SU-DHL-6 (cell line): ENCODE results near the gene TMCO1.
A peak's percentile ranks its signal among the peaks of the same experiment; 100 is the strongest.

ENCODE experiments used
- H2AFZ ChIP-seq: fragments of 200-600 bp; sonication (generic); 2 replicates; pipeline ENCODE4 v1.6.1; 2014; ENCODE audit warnings: low read depth, mild to moderate bottlenecking, moderate library complexity, mixed read lengths, antibody characterized with exemption, low read length; ENCODE audit not compliant: severe bottlenecking
- H3F3A ChIP-seq: fragments of 200-600 bp; shearing (Covaris generic); 2 replicates; pipeline ENCODE4 v1.6.0; 2016; ENCODE audit warnings: antibody characterized with exemption, mild to moderate bottlenecking; ENCODE audit not compliant: insufficient read depth
- H3K27ac ChIP-seq: fragments of 200-600 bp; sonication (generic); 2 replicates; pipeline ENCODE4 v1.5.1; 2016; ENCODE audit warnings: low read depth, mild to moderate bottlenecking, low read length, moderate library complexity, mixed read lengths
- H3K27me3 ChIP-seq: fragments of 200-600 bp; sonication (generic), shearing (Covaris generic); 2 replicates; pipeline ENCODE4 v1.6.0; 2014; ENCODE audit warnings: mild to moderate bottlenecking, low read length
- H3K36me3 ChIP-seq: fragments of 200-600 bp; sonication (generic); 2 replicates; pipeline ENCODE4 v1.6.1; 2014; ENCODE audit warnings: mild to moderate bottlenecking, low read length, mixed read lengths
- H3K4me2 ChIP-seq: fragments of 300-600, 200-600 bp; shearing (Covaris generic), sonication (generic); 2 replicates; pipeline ENCODE4 v1.6.0; 2014; ENCODE audit warnings: low read length, low read depth, mild to moderate bottlenecking; ENCODE audit not compliant: poor library complexity, severe bottlenecking
- H3K4me3 ChIP-seq: fragments of 200-600 bp; sonication (generic); 2 replicates; pipeline ENCODE4 v1.5.1; 2014; ENCODE audit warnings: antibody characterized with exemption, low read length, mild to moderate bottlenecking, mixed read lengths; ENCODE audit not compliant: insufficient read depth, poor library complexity, severe bottlenecking
- H3K79me2 ChIP-seq: fragments of 200-600 bp; sonication (generic); 2 replicates; pipeline ENCODE4 v1.6.1; 2014; ENCODE audit warnings: mild to moderate bottlenecking, low read length, moderate library complexity; ENCODE audit not compliant: insufficient read depth
- H3K9ac ChIP-seq: fragments of 200-600 bp; sonication (generic); 2 replicates; pipeline ENCODE4 v1.7.0; 2014; ENCODE audit warnings: mild to moderate bottlenecking, low read length
- H3K9me2 ChIP-seq: fragments of 200-600 bp; sonication (generic); replicated peaks from 2 replicates; pipeline ENCODE4 v1.6.1; 2014; ENCODE audit warnings: low read length; ENCODE audit not compliant: insufficient read depth
- H3K9me3 ChIP-seq: fragments of 200-600 bp; sonication (generic); 2 replicates; pipeline ENCODE4 v1.6.1; 2014; ENCODE audit warnings: low read length, mixed read lengths; ENCODE audit not compliant: insufficient read depth
- H4K20me1 ChIP-seq: fragments of 200-600 bp; sonication (generic); 2 replicates; pipeline ENCODE4 v1.6.1; 2014; ENCODE audit warnings: low read depth, mild to moderate bottlenecking, antibody characterized with exemption, low read length, moderate library complexity, mixed read lengths
- EZH2phosphoT487 ChIP-seq: fragments of 200-600 bp; sonication (generic), shearing (Covaris generic); conservative IDR thresholded peaks from 2 replicates; pipeline ENCODE4 v1.6.1; 2018; ENCODE audit warnings: mild to moderate bottlenecking, antibody characterized with exemption, low read length, moderate library complexity, mixed read lengths
- TF ChIP-seq, protein P1 (sequence below): fragments of 200-600 bp; sonication (generic); IDR thresholded peaks from one replicate; pipeline ENCODE4 v1.5.1; 2017; ENCODE audit warnings: antibody characterized with exemption, mild to moderate bottlenecking, low read length, moderate library complexity; ENCODE audit not compliant: insufficient read depth, poor library complexity, severe bottlenecking

TMCO1 gene

DNA sequence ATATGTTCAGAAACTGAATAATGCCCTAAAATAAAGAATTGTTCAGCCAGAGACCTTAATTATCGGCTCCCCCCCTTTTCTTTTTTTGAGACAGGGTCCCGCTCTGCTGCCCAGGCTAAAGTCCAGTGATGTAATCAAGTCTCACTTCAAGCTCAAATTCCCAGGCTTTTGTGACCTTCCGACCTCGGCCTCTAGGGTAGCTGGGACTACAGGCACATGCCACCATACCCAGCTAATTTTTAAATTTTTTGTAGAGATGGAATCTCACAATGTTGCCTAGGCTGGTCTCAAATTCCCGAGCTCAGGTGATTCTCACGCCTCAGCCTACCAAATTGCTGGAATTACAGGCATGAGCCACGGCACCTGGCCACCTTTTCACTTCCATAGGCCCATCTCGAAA, 26.5 kb downstream of the TMCO1 start:
- no peaks in the 10 kb centered on the region for H3K27me3 ChIP-seq
- H3K79me2 ChIP-seq: peaks cover 10% of the 10 kb centered on the region
- no peak overlapping the region for H3K4me2 ChIP-seq
- peaks cover 6% of the 10 kb centered on the region for H3F3A ChIP-seq
- H2AFZ ChIP-seq: no peak overlapping the region
- H3K4me3 ChIP-seq: no peak overlapping the region
- H3K9ac ChIP-seq: no peak overlapping the region
- H3K36me3 ChIP-seq: peaks cover 19% of the 10 kb centered on the region; the same call in 1 of the 2 replicates
- no peak overlapping the region for H3K27ac ChIP-seq
- H3K9me3 ChIP-seq: no peaks in the 10 kb centered on the region
- no peaks in the 10 kb centered on the region for H3K9me2 ChIP-seq
- H4K20me1 ChIP-seq: peaks cover 6% of the 10 kb centered on the region; the same call in 1 of the 2 replicates
- TF ChIP-seq, protein P1, sequence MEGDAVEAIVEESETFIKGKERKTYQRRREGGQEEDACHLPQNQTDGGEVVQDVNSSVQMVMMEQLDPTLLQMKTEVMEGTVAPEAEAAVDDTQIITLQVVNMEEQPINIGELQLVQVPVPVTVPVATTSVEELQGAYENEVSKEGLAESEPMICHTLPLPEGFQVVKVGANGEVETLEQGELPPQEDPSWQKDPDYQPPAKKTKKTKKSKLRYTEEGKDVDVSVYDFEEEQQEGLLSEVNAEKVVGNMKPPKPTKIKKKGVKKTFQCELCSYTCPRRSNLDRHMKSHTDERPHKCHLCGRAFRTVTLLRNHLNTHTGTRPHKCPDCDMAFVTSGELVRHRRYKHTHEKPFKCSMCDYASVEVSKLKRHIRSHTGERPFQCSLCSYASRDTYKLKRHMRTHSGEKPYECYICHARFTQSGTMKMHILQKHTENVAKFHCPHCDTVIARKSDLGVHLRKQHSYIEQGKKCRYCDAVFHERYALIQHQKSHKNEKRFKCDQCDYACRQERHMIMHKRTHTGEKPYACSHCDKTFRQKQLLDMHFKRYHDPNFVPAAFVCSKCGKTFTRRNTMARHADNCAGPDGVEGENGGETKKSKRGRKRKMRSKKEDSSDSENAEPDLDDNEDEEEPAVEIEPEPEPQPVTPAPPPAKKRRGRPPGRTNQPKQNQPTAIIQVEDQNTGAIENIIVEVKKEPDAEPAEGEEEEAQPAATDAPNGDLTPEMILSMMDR: no peak
- TF ChIP-seq EZH2phosphoT487: no peak

DNA sequence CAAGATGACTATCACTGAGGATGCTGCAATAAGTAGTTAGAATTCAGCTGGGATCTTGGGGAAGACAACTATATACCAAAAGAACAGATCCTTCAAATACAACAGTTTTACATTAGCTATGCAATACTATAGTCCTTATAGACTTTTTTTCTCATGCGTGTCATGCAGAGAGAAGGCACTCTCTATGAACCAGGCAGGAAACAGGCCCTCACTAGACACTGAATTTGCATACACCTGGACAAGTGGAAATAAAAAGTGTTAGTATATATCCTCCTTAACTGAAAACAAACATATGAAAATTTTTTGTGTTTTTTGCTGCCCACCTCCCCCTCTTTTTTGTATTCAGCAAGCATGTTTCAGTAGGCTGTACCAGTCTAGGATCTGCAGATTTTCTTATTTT, 29.9 kb downstream of the TMCO1 start:
- TF ChIP-seq EZH2phosphoT487: no peak
- TF ChIP-seq, protein P1: no peak
- H3K27ac ChIP-seq: peak overlapping the region; percentile 34; the same call in 1 of the 2 replicates
- H3F3A ChIP-seq: peaks cover 6% of the 10 kb centered on the region
- no peaks in the 10 kb centered on the region for H3K9me3 ChIP-seq
- no peak overlapping the region for H3K4me3 ChIP-seq
- H3K9ac ChIP-seq: no peak overlapping the region
- no peaks in the 10 kb centered on the region for H3K27me3 ChIP-seq
- peaks cover 15% of the 10 kb centered on the region for H3K79me2 ChIP-seq
- no peak overlapping the region for H2AFZ ChIP-seq
- H4K20me1 ChIP-seq: peaks cover 6% of the 10 kb centered on the region; the same call in 1 of the 2 replicates
- peak overlapping the region; percentile 38 for H3K4me2 ChIP-seq
- H3K9me2 ChIP-seq: no peaks in the 10 kb centered on the region
- H3K36me3 ChIP-seq: peaks cover 19% of the 10 kb centered on the region; the same call in 1 of the 2 replicates

DNA sequence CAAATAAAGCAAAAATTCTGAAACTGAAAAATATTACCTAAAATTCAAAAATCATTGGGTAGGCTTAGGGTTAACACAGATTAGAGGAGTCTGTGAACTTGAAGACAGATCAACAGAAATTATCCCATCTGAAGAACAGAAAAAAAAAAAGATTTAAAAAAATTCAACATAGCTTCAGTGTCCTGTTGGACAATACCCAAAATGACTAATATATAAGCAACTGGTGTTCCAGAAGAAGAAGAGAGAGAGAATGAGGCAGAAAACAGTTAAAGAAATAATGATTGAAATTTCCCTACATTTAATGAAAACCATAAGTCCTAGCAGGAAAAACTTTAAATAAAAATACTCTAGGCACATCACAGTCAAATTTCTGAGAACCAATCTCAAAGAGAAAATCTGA, 31.5 kb downstream of the TMCO1 start:
- H3K9me3 ChIP-seq: no peaks in the 10 kb centered on the region
- peaks cover 11% of the 10 kb centered on the region; the same call in 1 of the 2 replicates for H3K36me3 ChIP-seq
- peaks cover 6% of the 10 kb centered on the region; the same call in 1 of the 2 replicates for H4K20me1 ChIP-seq
- no peak overlapping the region for H3K9ac ChIP-seq
- no peaks in the 10 kb centered on the region for H3K9me2 ChIP-seq
- TF ChIP-seq, protein P1: no peak
- no peaks in the 10 kb centered on the region for H3K27me3 ChIP-seq
- no peak overlapping the region for H3K27ac ChIP-seq
- peaks cover 6% of the 10 kb centered on the region for H3F3A ChIP-seq
- no peak overlapping the region for H2AFZ ChIP-seq
- no peak overlapping the region for H3K4me3 ChIP-seq
- H3K4me2 ChIP-seq: no peak overlapping the region
- peaks cover 15% of the 10 kb centered on the region for H3K79me2 ChIP-seq

DNA sequence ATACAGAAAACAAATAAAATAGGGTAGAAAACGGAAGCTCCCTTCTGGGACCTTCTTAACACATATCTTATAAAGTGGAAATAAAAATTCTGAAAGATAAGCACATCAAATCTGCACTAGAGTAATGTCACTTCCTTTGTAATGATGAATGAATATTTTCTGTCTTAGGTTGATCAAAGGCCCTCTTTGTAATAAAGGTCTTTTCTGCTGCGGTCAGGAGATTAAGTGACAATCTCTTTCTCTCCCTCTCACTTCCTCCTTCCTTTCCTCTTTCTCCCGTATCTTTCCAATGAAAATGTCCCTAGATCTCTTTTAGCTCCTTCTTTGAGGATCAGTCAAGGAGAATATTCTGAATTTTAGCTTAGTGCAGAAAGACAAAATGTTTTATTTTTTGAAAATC, 33.8 kb downstream of the TMCO1 start:
- Histone ChIP-seq H2AFZ (no peak overlapping the region), H3K9me3 (no peaks in the 10 kb centered on the region), H4K20me1 (peaks cover 6% of the 10 kb centered on the region; the same call in 1 of the 2 replicates), H3F3A (peaks cover 6% of the 10 kb centered on the region), H3K27ac (no peak overlapping the region), H3K9me2 (no peaks in the 10 kb centered on the region), H3K9ac (no peak overlapping the region), H3K79me2 (peaks cover 15% of the 10 kb centered on the region), H3K4me3 (no peak overlapping the region), H3K27me3 (no peaks in the 10 kb centered on the region), H3K36me3 (no peaks in the 10 kb centered on the region), H3K4me2 (no peak overlapping the region)
- TF ChIP-seq, protein P1: no peak
- TF ChIP-seq EZH2phosphoT487: no peak
